Loucy (cell line): ENCODE results near the gene STAC2.

ENCODE experiments used
- H2AFZ ChIP-seq: fragments of 200-600 bp; sonication (generic); 2 replicates; pipeline ENCODE4 v1.6.0; 2016; ENCODE audit warnings: antibody characterized with exemption, mild to moderate bottlenecking, low read length, moderate library complexity
- H3F3A ChIP-seq: fragments of 200-600 bp; 2 replicates; pipeline ENCODE4 v1.6.0; 2016; ENCODE audit warnings: antibody characterized with exemption, low read depth, mild to moderate bottlenecking
- H3K27me3 ChIP-seq: fragments of 200-600 bp; sonication (generic); 2 replicates; pipeline ENCODE4 v1.6.1; 2014; ENCODE audit warnings: low read length, mild to moderate bottlenecking; ENCODE audit not compliant: insufficient read depth, poor library complexity, severe bottlenecking
- H3K36me3 ChIP-seq: fragments of 200-600 bp; sonication (generic); 2 replicates; pipeline ENCODE4 v1.6.1; 2016; ENCODE audit warnings: low read length; ENCODE audit not compliant: insufficient read depth
- H3K4me1 ChIP-seq: fragments of 200-600 bp; sonication (generic); 2 replicates; pipeline ENCODE4 v1.5.1; 2014; ENCODE audit warnings: low read length, mild to moderate bottlenecking; ENCODE audit not compliant: insufficient read depth, poor library complexity, severe bottlenecking
- H3K4me2 ChIP-seq: fragments of 200-600 bp; sonication (generic); 2 replicates; pipeline ENCODE4 v1.6.0; 2014; ENCODE audit warnings: antibody characterized with exemption, low read length, low read depth, mild to moderate bottlenecking; ENCODE audit not compliant: poor library complexity, severe bottlenecking
- H3K4me3 ChIP-seq: fragments of 200-600 bp; sonication (generic); 2 replicates; pipeline ENCODE4 v1.5.1; 2014; ENCODE audit warnings: low read length, mild to moderate bottlenecking, mixed read lengths; ENCODE audit not compliant: poor library complexity, severe bottlenecking
- H3K79me2 ChIP-seq: fragments of 200-600 bp; sonication (generic); 2 replicates; pipeline ENCODE4 v1.6.1; 2014; ENCODE audit warnings: low read length; ENCODE audit not compliant: insufficient read depth
- H3K9ac ChIP-seq: fragments of 200-600 bp; sonication (generic); 2 replicates; pipeline ENCODE4 v1.6.0; 2014; ENCODE audit warnings: mild to moderate bottlenecking, low read depth, low read length, moderate library complexity; ENCODE audit not compliant: poor library complexity, severe bottlenecking
- H3K9me2 ChIP-seq: fragments of 200-600 bp; sonication (generic); replicated peaks from 2 replicates; pipeline ENCODE4 v1.6.1; 2016; ENCODE audit warnings: low read depth, low read length, mixed read lengths
- H3K9me3 ChIP-seq: fragments of 200-600 bp; sonication (generic); 2 replicates; pipeline ENCODE4 v1.6.1; 2014; ENCODE audit warnings: mild to moderate bottlenecking, antibody characterized with exemption, low read length, low read depth; ENCODE audit not compliant: insufficient read depth
- H4K20me1 ChIP-seq: fragments of 200-600 bp; sonication (generic); 2 replicates; pipeline ENCODE4 v1.6.0; 2014; ENCODE audit warnings: antibody characterized with exemption, low read length, mild to moderate bottlenecking; ENCODE audit not compliant: insufficient read depth, poor library complexity, severe bottlenecking
- CTCF ChIP-seq: fragments of 200-600 bp; sonication (generic); conservative IDR thresholded peaks from 2 replicates; pipeline ENCODE4 v1.5.1; 2014; ENCODE audit warnings: mild to moderate bottlenecking, antibody characterized with exemption, low read length
- EZH2phosphoT487 ChIP-seq: fragments of 200-600 bp; IDR thresholded peaks from 2 replicates; pipeline ENCODE4 v1.6.1; 2018; ENCODE audit warnings: antibody characterized with exemption, mild to moderate bottlenecking, moderate library complexity, borderline replicate concordance

The STAC2 gene

DNA sequence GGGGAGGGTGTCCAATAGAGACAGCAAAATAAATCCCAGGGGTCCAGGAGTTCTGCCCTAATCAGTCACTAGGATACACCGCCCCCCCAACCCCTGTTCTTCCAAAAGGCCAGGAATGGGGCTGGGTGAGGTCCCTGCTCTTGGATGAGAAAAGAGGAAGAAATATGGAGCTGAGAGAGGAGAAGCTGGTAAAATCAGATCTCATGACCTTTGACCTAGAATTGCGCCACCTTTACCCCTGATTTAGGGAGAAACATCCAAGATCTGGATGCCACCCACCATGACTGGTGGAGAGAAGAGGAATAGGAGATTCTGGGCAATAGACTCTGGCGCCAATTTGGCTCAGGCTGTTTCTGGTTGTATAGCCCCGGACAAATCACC, 27.6 kb downstream of the STAC2 start:
- Histone ChIP-seq H3F3A (peaks cover 3% of the 10 kb centered on the region; the same call in 1 of the 2 replicates), H2AFZ (peak overlapping the region; percentile 75), H3K4me1 (peaks cover 67% of the 10 kb centered on the region), H4K20me1 (peaks cover 62% of the 10 kb centered on the region), H3K79me2 (peaks cover 70% of the 10 kb centered on the region), H3K9me2 (no peaks in the 10 kb centered on the region), H3K36me3 (peaks cover 20% of the 10 kb centered on the region), H3K9me3 (no peaks in the 10 kb centered on the region), H3K4me2 (peak overlapping the region; percentile 97), H3K9ac (peak overlapping the region; percentile 96), H3K27me3 (peaks cover 4% of the 10 kb centered on the region), H3K4me3 (peak overlapping the region; percentile 95)
- TF ChIP-seq EZH2phosphoT487 (no peak), CTCF (no peak)

- H3K9ac ChIP-seq, result peak within 1 kb of the TSS; percentile 96
- peak within 1 kb of the TSS; percentile 95 for H3K4me3 ChIP-seq
These were observed 28.2 kb downstream of the STAC2 start, which contains the start of gene CACNB1 for GRCh38 chr17:39197380-39198185. Gene CACNB1 (minus strand): TSS chr17:39197669. CDS start chr17:39197495, 174 bp downstream.

DNA sequence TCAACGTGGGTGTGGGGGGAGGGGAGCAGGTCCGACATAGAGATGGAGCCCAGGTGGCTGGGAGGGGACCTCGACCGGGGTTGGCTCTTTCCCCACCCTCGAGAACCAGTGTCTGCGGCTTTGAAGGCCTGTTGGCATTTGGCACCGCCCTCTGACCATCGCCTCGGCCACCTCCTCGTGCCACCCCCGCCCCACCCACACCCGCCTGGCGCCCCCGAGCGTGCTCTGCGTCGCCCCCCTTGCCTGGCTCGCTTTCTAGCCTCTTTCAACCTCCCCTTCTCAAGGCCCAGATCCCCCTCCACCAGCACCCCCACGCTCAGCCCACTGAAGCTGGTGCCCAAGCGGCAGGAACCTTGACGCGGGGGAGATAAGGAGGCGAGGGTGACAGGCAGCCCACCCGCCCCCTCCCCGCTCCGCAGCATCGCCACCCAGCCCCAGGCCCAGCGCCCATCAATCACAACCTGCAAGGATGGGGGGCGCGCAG, 28.9 kb downstream of the STAC2 start:
- TF ChIP-seq CTCF, result no peak
- TF ChIP-seq EZH2phosphoT487, result no peak
- peaks cover 72% of the 10 kb centered on the region for H3K79me2 ChIP-seq
- H3F3A ChIP-seq, result peaks cover 3% of the 10 kb centered on the region; the same call in 1 of the 2 replicates
- peaks cover 22% of the 10 kb centered on the region; the same call in 1 of the 2 replicates for H3K36me3 ChIP-seq
- H3K4me1 ChIP-seq, result peaks cover 59% of the 10 kb centered on the region
- H3K9me2 ChIP-seq, result no peaks in the 10 kb centered on the region
- peaks cover 58% of the 10 kb centered on the region for H4K20me1 ChIP-seq
- no peaks in the 10 kb centered on the region for H3K9me3 ChIP-seq
- H3K9ac ChIP-seq, result peak overlapping the region; percentile 96
- peak overlapping the region; percentile 97 for H3K4me2 ChIP-seq
- H3K27me3 ChIP-seq, result peaks cover 4% of the 10 kb centered on the region
- peak overlapping the region; percentile 95 for H3K4me3 ChIP-seq
- H2AFZ ChIP-seq, result peak overlapping the region; percentile 69

More at GRCh38 chr17:39197380-39198185, 28.2 kb downstream of the STAC2 start, which contains the start of gene CACNB1:
- Histone ChIP-seq H4K20me1 (peaks cover 63% of the 10 kb centered on the region), H3K4me2 (peak within 1 kb of the TSS; percentile 97), H3K9me2 (no peaks in the 10 kb centered on the region), H3K9me3 (no peaks in the 10 kb centered on the region), H3K4me1 (peaks cover 67% of the 10 kb centered on the region), H3K27me3 (peaks cover 4% of the 10 kb centered on the region), H3F3A (peaks cover 3% of the 10 kb centered on the region; the same call in 1 of the 2 replicates), H3K36me3 (peaks cover 22% of the 10 kb centered on the region), H2AFZ (peak within 1 kb of the TSS; percentile 75), H3K79me2 (peaks cover 73% of the 10 kb centered on the region)
- TF ChIP-seq CTCF (no peak), EZH2phosphoT487 (no peak)
